Lung (tissue), 12 donors: Measurements from ENCODE around the gene SCEL. TPM values are rescaled to one million over a fixed set of nuclear protein-coding genes. Genes with fewer than 3 reads are reported as not detected.

Experiments used
- ATAC-seq: fragments of 200-7000 bp; cut with Tn5 transposase; one replicate; pipeline ENCODE4 v1.9.1; 2020; ENCODE audit warnings: moderate number of reproducible peaks; ENCODE audit not compliant: insufficient read depth, low FRiP score
- DNase-seq, 3 donors: peaks; one replicate each; pipeline ENCODE4 v3.0.0-alpha.2; 2013 to 2017
- H3K27ac ChIP-seq, 2 donors: one replicate each; pipeline ENCODE4 v1.5.1; 2013; ENCODE audit warnings: mild to moderate bottlenecking in 2 of 2, moderate library complexity in 2 of 2, control low read depth in 1 of 2, inconsistent platforms in 1 of 2, low read depth in 1 of 2, low read length in 1 of 2
- H3K27me3 ChIP-seq, 3 donors: one replicate each; pipeline ENCODE4 v1.5.1; 2013; ENCODE audit warnings: low read length in 2 of 3; ENCODE audit not compliant: control insufficient read depth in 3 of 3, insufficient read depth in 3 of 3
- H3K36me3 ChIP-seq, 4 donors: one replicate each; pipeline ENCODE4 v1.5.1; 2013; ENCODE audit warnings: low read length in 4 of 4, mild to moderate bottlenecking in 1 of 4, moderate library complexity in 1 of 4; ENCODE audit not compliant: control insufficient read depth in 4 of 4, insufficient read depth in 4 of 4
- H3K4me1 ChIP-seq, 5 donors: one replicate each; pipeline ENCODE4 v1.5.1; 2013; ENCODE audit warnings: low read length in 5 of 5, mild to moderate bottlenecking in 2 of 5, moderate library complexity in 1 of 5; ENCODE audit not compliant: control insufficient read depth in 5 of 5, insufficient read depth in 5 of 5
- H3K4me3 ChIP-seq: one replicate; pipeline ENCODE4 v1.5.1; 2013; ENCODE audit warnings: mild to moderate bottlenecking, control low read depth, moderate library complexity
- H3K9ac ChIP-seq, 2 donors: one replicate each; pipeline ENCODE4 v1.5.1; 2013; ENCODE audit warnings: low read length in 2 of 2, control low read depth in 1 of 2; ENCODE audit not compliant: insufficient read depth in 1 of 2
- H3K9me3 ChIP-seq, 4 donors: one replicate each; pipeline ENCODE4 v1.5.1; 2013; ENCODE audit warnings: low read length in 3 of 4, mild to moderate bottlenecking in 1 of 4, moderate library complexity in 1 of 4; ENCODE audit not compliant: control insufficient read depth in 4 of 4, insufficient read depth in 3 of 4
- WGBS, 2 donors: extraction: QIAGEN DNeasy Blood & Tissue Kit; methylation state at CpG; one replicate each; pipeline ENCODE4 v1.1.7; 2013; 5-methylcytosine and 5-hydroxymethylcytosine counted together
- polyA plus RNA-seq, 2 donors: library from polyadenylated mRNA; stranded (reverse); fragments of 200-250 nt; gene quantifications; one replicate each; pipeline ENCODE4 v1.2.1, GENCODE V29; 2013
- total RNA-seq, 2 donors: library from RNA; depleted of rRNA in 1 of 2; stranded (reverse); fragments of >200 nt in 1 of 2; gene quantifications; one replicate each; pipeline ENCODE4 v1.2.1, GENCODE V29; 2014 to 2021
- TF ChIP-seq, protein P1 (sequence below): IDR thresholded peaks from 2 replicates; pipeline ENCODE4 v1.5.1; 2012; ENCODE audit warnings: mild to moderate bottlenecking; ENCODE audit errors: control extremely low read depth, extremely low read depth
- donor health status: control.
- donor health status: control.
- donor health status: Bipolar disorder and iron deficiency.
- donor health status: healthy.
- donor health status: DM: yes; HTN: yes; CAD: no.

Gene SCEL
- total and polyA plus RNA-seq, 4 donors = 6.0 to 62.1 (median 24.7) TPM

DNA sequence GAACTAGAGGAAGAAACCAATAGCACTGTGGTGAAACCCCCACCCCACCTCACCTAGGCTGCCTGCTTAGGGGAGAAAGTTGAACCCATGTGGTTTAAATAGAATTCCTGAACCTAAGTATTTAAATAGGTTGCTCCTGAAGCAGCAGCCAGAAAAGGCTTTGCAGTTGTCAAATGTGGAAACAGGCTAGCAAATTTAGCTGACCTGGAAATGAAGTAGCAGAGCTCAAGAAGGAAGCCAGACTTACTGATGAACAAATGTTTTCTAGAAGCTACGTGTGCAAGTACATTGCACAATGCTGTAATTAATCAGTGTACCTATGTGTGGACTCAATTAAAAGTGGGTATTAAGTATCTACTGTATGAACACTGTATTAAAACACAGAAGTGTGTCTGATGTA is 61.3 kb downstream of the SCEL start:
- TF ChIP-seq, protein P1, sequence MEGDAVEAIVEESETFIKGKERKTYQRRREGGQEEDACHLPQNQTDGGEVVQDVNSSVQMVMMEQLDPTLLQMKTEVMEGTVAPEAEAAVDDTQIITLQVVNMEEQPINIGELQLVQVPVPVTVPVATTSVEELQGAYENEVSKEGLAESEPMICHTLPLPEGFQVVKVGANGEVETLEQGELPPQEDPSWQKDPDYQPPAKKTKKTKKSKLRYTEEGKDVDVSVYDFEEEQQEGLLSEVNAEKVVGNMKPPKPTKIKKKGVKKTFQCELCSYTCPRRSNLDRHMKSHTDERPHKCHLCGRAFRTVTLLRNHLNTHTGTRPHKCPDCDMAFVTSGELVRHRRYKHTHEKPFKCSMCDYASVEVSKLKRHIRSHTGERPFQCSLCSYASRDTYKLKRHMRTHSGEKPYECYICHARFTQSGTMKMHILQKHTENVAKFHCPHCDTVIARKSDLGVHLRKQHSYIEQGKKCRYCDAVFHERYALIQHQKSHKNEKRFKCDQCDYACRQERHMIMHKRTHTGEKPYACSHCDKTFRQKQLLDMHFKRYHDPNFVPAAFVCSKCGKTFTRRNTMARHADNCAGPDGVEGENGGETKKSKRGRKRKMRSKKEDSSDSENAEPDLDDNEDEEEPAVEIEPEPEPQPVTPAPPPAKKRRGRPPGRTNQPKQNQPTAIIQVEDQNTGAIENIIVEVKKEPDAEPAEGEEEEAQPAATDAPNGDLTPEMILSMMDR = no peak
- Histone ChIP-seq H3K9me3 (no peaks in the 10 kb centered on the region), H3K4me1 (no peaks in the 10 kb centered on the region), H3K4me3 (no peak overlapping the region), H3K9ac (no peak overlapping the region), H3K36me3 (no peaks in the 10 kb centered on the region), H3K27me3 (no peaks in the 10 kb centered on the region), H3K27ac (no peak overlapping the region)
- WGBS, 2 donors = 24 to 26% methylated on average over 1 of the region's 1 CpG
- ATAC-seq = no peak
- DNase-seq = no peak

DNA sequence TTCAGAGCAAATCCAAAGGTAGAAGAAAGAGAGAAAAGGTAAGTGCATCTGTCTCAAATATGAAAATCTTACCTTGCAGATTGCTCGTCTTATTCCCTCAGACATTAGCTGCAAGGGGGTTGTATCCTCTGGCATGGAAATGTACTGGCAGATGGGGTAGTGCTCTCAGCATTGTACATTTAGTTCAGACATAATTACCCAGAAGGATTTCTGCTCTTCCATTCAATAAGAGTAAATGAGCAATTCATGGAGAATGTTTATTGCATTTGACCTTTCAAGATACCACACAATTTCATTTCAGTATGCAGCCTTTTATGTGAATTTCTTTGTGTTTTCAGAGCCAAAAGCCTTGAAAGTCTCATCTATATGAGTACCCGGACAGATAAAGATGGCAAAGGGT is 63.8 kb downstream of the SCEL start:
- no peaks in the 10 kb centered on the region for H3K36me3 ChIP-seq
- TF ChIP-seq, protein P1 = no peak
- no peaks in the 10 kb centered on the region for H3K27me3 ChIP-seq
- DNase-seq (no peak), ATAC-seq (no peak)
- H3K27ac ChIP-seq = no peak overlapping the region
- H3K9ac ChIP-seq = no peak overlapping the region
- 90 to 95% methylated on average over 2 of the region's 2 CpGs for WGBS, 2 donors
- no peaks in the 10 kb centered on the region for H3K4me1 ChIP-seq
- no peaks in the 10 kb centered on the region for H3K9me3 ChIP-seq
- no peak overlapping the region for H3K4me3 ChIP-seq

DNA sequence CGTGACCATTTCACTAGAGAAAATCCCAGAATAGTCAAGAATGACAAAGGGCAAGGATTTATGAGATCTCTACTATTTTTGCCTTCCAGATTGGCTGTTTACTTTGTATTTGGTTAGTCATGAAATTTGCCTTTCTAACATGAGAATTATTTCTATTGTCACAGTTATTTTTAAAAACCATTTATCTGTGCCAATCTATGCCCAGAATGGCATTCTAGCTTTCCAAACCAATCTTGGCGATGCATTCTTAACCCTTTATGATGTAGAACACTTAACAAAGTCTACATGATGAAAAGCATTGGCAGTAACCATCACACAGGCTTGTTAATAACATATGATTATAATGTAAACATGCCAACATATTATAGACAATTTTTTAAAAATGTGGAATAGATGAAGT is 65.2 kb downstream of the SCEL start:
- Histone ChIP-seq H3K9me3 (no peaks in the 10 kb centered on the region), H3K36me3 (no peaks in the 10 kb centered on the region), H3K4me1 (no peaks in the 10 kb centered on the region), H3K27ac (no peak overlapping the region), H3K9ac (no peak overlapping the region), H3K27me3 (no peaks in the 10 kb centered on the region), H3K4me3 (no peak overlapping the region)
- ATAC-seq = no peak
- no peak for DNase-seq
- TF ChIP-seq, protein P1 = no peak
- WGBS, 2 donors = 84 to 87% methylated on average over 2 of the region's 2 CpGs

DNA sequence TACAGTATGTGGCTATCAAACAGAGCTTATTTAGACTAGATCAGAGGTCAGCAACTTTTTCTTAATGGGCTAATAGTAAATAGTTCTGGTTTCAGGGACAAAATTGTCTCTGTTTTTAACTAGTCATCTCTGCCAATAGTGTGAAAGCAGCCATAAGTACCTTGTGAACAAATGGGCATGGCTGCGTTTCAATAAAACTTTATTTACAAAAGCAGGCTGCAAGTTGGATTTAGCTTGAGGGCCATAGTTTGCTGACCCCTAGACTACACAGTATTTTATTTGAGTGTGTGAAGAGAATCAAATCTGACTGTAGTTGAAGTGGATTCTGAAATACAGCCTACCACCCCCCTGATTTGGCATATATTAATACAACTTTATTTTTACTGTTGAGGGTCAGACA is 75.6 kb downstream of the SCEL start:
- Histone ChIP-seq H3K36me3 (no peaks in the 10 kb centered on the region), H3K4me3 (no peak overlapping the region), H3K27ac (no peak overlapping the region), H3K9me3 (no peaks in the 10 kb centered on the region), H3K27me3 (no peaks in the 10 kb centered on the region), H3K9ac (no peak overlapping the region), H3K4me1 (no peaks in the 10 kb centered on the region)
- 95 to 100% methylated on average over 1 of the region's 1 CpG for WGBS, 2 donors
- ATAC-seq (no peak), DNase-seq (no peak)
- TF ChIP-seq, protein P1 = no peak
